Measurements from ENCODE around the gene NOTCH3. TPM values are rescaled to one million over a fixed set of nuclear protein-coding genes. Genes with fewer than 3 reads are reported as not detected.
A peak's percentile ranks its signal among the peaks of the same experiment; 100 is the strongest.

NOTCH3 gene
- total RNA-seq, 4 donors from 2014 or later, result 205 to 253 (median 245) TPM

- 50% methylated on average over 15 of the region's 19 CpGs for WGBS
- H3K4me3 ChIP-seq, result no peak overlapping the region
- H3K4me1 ChIP-seq, result peaks cover 76% of the 10 kb centered on the region
Measured at GRCh38 chr19:15248648-15249527, 48.1 kb upstream of the NOTCH3 start.

GRCh38 chr19:15248106-15248505 lies 47.3 kb upstream of the NOTCH3 start:
- peak overlapping the region; percentile 86 for H3K27ac ChIP-seq
- WGBS, result 64% methylated on average over 4 of the region's 5 CpGs
- no peak for DNase-seq (ENCODE audit: low spot score in 2 of 2)
- H3K27me3 ChIP-seq, result no peaks in the 10 kb centered on the region
- H3K9me3 ChIP-seq, result no peaks in the 10 kb centered on the region
- TF ChIP-seq CTCF (IDR thresholded peaks at IDR 0.05) (no peak), EP300 (IDR thresholded peaks at IDR 0.05) (no peak)
- peaks cover 68% of the 10 kb centered on the region for H3K36me3 ChIP-seq
- no peak overlapping the region for H3K4me3 ChIP-seq
- H3K4me1 ChIP-seq, result peaks cover 68% of the 10 kb centered on the region

More at GRCh38 chr19:15248648-15249527, 48.1 kb upstream of the NOTCH3 start:
- DNase-seq (ENCODE audit: low spot score in 2 of 2), result peak in 1 of 2 donors; percentile 90
- Histone ChIP-seq H3K27me3 (no peaks in the 10 kb centered on the region), H3K27ac (peak overlapping the region; percentile 86), H3K9me3 (no peaks in the 10 kb centered on the region), H3K36me3 (peaks cover 68% of the 10 kb centered on the region)
- TF ChIP-seq EP300 (IDR thresholded peaks at IDR 0.05) (no peak), CTCF (IDR thresholded peaks at IDR 0.05) (no peak), POLR2AphosphoS5 (IDR thresholded peaks at IDR 0.05) (no peak), POLR2A (IDR thresholded peaks at IDR 0.05) (no peak)

GRCh38 chr19:15247107-15248014 lies 46.6 kb upstream of the NOTCH3 start:
- Histone ChIP-seq H3K9me3 (no peaks in the 10 kb centered on the region), H3K36me3 (peaks cover 68% of the 10 kb centered on the region), H3K4me1 (peaks cover 60% of the 10 kb centered on the region), H3K27ac (peak overlapping the region; percentile 86), H3K27me3 (no peaks in the 10 kb centered on the region), H3K4me3 (no peak overlapping the region)
- 76% methylated on average over 14 of the region's 20 CpGs for WGBS
- no peak for TF ChIP-seq POLR2AphosphoS5 (IDR thresholded peaks at IDR 0.05)
- TF ChIP-seq EP300 (IDR thresholded peaks at IDR 0.05), result no peak
- TF ChIP-seq CTCF (IDR thresholded peaks at IDR 0.05), result no peak
- no peak for TF ChIP-seq POLR2A (IDR thresholded peaks at IDR 0.05)
- no peak for DNase-seq (ENCODE audit: low spot score in 2 of 2)

- Histone ChIP-seq H3K4me1 (peaks cover 48% of the 10 kb centered on the region), H3K4me3 (no peak overlapping the region), H3K9me3 (no peaks in the 10 kb centered on the region), H3K27ac (peak overlapping the region; percentile 86), H3K36me3 (peaks cover 69% of the 10 kb centered on the region), H3K27me3 (no peaks in the 10 kb centered on the region)
- DNase-seq (ENCODE audit: low spot score in 2 of 2), result no peak
- TF ChIP-seq POLR2AphosphoS5 (IDR thresholded peaks at IDR 0.05) (no peak), EP300 (IDR thresholded peaks at IDR 0.05) (no peak), POLR2A (IDR thresholded peaks at IDR 0.05) (no peak), CTCF (IDR thresholded peaks at IDR 0.05) (no peak)
- WGBS, result 86% methylated on average over 5 of the region's 5 CpGs
Measured at GRCh38 chr19:15246198-15246481, 45.3 kb upstream of the NOTCH3 start.
